HEK293 (cell line): ENCODE data around the gene ZRANB1.

Experiments used
- CTCF ChIA-PET: fragments of 350-600 bp; formaldehyde crosslinking; extraction: SDS; loops from one replicate; lab custom pipeline; 2021; ENCODE audit warnings: antibody characterized with exemption; lab: Yijun Ruan, JAX
- POLR2A ChIA-PET: fragments of 300-600 bp; formaldehyde crosslinking; extraction: SDS; loops from one replicate; lab custom pipeline; 2020; ENCODE audit warnings: antibody characterized with exemption, inconsistent platforms; lab: Yijun Ruan, JAX
- H3K27ac ChIP-seq: fragments of 200-500 bp; sonication (Bioruptor generic); 2 replicates; pipeline ENCODE4 v1.5.1; 2014; ENCODE audit warnings: low read depth, low read length, control low read depth, inconsistent platforms; ENCODE audit errors: extremely low read depth
- H3K36me3 ChIP-seq, 2 experiments: fragments of 200-500 bp in 1 of 2; sonication (Bioruptor generic) in 1 of 2; 1 replicate in 1 of 2; 2 replicates in 1 of 2; pipeline ENCODE4 v1.5.1; 2014 to 2017; ENCODE audit warnings: inconsistent platforms in 2 of 2, low read length in 2 of 2; ENCODE audit not compliant: control insufficient read depth in 2 of 2, insufficient read depth in 1 of 2
- H3K4me1 ChIP-seq: fragments of 200-500 bp; sonication (Bioruptor generic); 2 replicates; pipeline ENCODE4 v1.5.1; 2014; ENCODE audit warnings: mild to moderate bottlenecking, low read length, inconsistent platforms; ENCODE audit not compliant: control insufficient read depth, insufficient read depth
- H3K4me3 ChIP-seq: 2 replicates; pipeline ENCODE4 v1.5.1; 2011; ENCODE audit warnings: low read depth, mild to moderate bottlenecking, control low read depth, low read length, moderate library complexity
- H3K9me3 ChIP-seq: fragments of 200-500 bp; sonication (Bioruptor generic); 2 replicates; pipeline ENCODE4 v1.5.1; 2014; ENCODE audit warnings: low read depth, low read length, inconsistent platforms; ENCODE audit not compliant: control insufficient read depth, insufficient read depth
- EGR2 ChIP-seq: fragments of 450-650 bp; formaldehyde crosslinking; IDR thresholded peaks from 2 replicates; pipeline ENCODE4 v1.5.1; 2016; ENCODE audit warnings: low read depth, missing biosample characterization, missing genetic modification characterization
- PRDM2 ChIP-seq: fragments of 450-650 bp; formaldehyde crosslinking; IDR thresholded peaks from 2 replicates; pipeline ENCODE4 v1.5.1; 2016; ENCODE audit warnings: missing biosample characterization, missing genetic modification characterization, borderline replicate concordance
- SCRT2 ChIP-seq: fragments of 450-650 bp; formaldehyde crosslinking; IDR thresholded peaks from 2 replicates; pipeline ENCODE4 v1.5.1; 2016; ENCODE audit warnings: missing biosample characterization, missing genetic modification characterization
- TSHZ1 ChIP-seq: fragments of 450-650 bp; formaldehyde crosslinking; IDR thresholded peaks from 2 replicates; pipeline ENCODE4 v1.5.1; 2016; ENCODE audit warnings: missing biosample characterization, missing genetic modification characterization, borderline replicate concordance
- ZBTB17 ChIP-seq: fragments of 450-650 bp; formaldehyde crosslinking; IDR thresholded peaks from 2 replicates; pipeline ENCODE4 v1.5.1; 2016; ENCODE audit warnings: missing biosample characterization, missing genetic modification characterization
- ZBTB49 ChIP-seq: fragments of 450-650 bp; formaldehyde crosslinking; IDR thresholded peaks from 2 replicates; pipeline ENCODE4 v1.5.1; 2016; ENCODE audit warnings: missing biosample characterization, missing genetic modification characterization, low read depth
- ZNF175 ChIP-seq: fragments of 450-650 bp; formaldehyde crosslinking; IDR thresholded peaks from 2 replicates; pipeline ENCODE4 v1.5.1; 2016; ENCODE audit warnings: missing biosample characterization, missing genetic modification characterization
- ZNF19 ChIP-seq: fragments of 450-650 bp; formaldehyde crosslinking; IDR thresholded peaks from 2 replicates; pipeline ENCODE4; 2016; ENCODE audit warnings: missing biosample characterization, missing genetic modification characterization, low read depth
- ZNF211 ChIP-seq: fragments of 450-650 bp; formaldehyde crosslinking; IDR thresholded peaks from 2 replicates; pipeline ENCODE4 v1.5.1; 2016; ENCODE audit warnings: low read depth, missing biosample characterization, missing genetic modification characterization
- ZNF423 ChIP-seq: fragments of 450-650 bp; formaldehyde crosslinking; IDR thresholded peaks from 2 replicates; pipeline ENCODE4 v1.5.1; 2016; ENCODE audit warnings: missing biosample characterization, missing genetic modification characterization
- ZNF433 ChIP-seq: fragments of 450-650 bp; formaldehyde crosslinking; IDR thresholded peaks from 2 replicates; pipeline ENCODE4 v1.5.1; 2016; ENCODE audit warnings: missing biosample characterization, missing genetic modification characterization, low read depth
- ZNF48 ChIP-seq: fragments of 450-650 bp; formaldehyde crosslinking; IDR thresholded peaks from 2 replicates; pipeline ENCODE4 v1.5.1; 2016; ENCODE audit warnings: missing biosample characterization, missing genetic modification characterization
- ZNF514 ChIP-seq: fragments of 450-650 bp; formaldehyde crosslinking; IDR thresholded peaks from 2 replicates; pipeline ENCODE4 v1.5.1; 2016; ENCODE audit warnings: missing biosample characterization, missing genetic modification characterization
- ZSCAN23 ChIP-seq: fragments of 450-650 bp; formaldehyde crosslinking; IDR thresholded peaks from 2 replicates; pipeline ENCODE4 v1.5.1; 2016; ENCODE audit warnings: missing biosample characterization, missing genetic modification characterization
- TF ChIP-seq, protein P1 (sequence below): fragments of 450-650 bp; formaldehyde crosslinking; IDR thresholded peaks from 2 replicates; pipeline ENCODE4 v1.5.0; 2017; ENCODE audit warnings: missing biosample characterization, missing genetic modification characterization, borderline replicate concordance

The ZRANB1 gene

DNA sequence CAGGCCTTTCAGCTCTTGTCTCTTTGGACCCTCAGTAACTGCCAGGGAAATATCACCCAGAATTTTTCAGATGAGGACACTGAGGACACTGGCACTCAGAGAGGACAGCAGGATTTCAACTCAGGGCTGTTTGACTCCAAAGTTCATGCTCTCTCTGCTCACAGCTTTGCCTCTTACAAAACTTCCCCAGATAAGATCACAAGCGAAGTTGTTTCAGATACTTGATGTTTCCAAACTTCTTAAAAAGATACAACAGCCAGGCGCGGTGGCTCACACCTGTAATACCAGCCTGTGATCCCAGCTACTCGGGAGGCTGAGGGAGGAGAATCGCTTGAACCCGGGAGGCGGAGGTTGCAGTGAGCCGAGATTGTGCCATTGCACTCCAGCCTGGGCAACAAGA is 32.4 kb upstream of the ZRANB1 start (continued):
- TF ChIP-seq, protein P1, sequence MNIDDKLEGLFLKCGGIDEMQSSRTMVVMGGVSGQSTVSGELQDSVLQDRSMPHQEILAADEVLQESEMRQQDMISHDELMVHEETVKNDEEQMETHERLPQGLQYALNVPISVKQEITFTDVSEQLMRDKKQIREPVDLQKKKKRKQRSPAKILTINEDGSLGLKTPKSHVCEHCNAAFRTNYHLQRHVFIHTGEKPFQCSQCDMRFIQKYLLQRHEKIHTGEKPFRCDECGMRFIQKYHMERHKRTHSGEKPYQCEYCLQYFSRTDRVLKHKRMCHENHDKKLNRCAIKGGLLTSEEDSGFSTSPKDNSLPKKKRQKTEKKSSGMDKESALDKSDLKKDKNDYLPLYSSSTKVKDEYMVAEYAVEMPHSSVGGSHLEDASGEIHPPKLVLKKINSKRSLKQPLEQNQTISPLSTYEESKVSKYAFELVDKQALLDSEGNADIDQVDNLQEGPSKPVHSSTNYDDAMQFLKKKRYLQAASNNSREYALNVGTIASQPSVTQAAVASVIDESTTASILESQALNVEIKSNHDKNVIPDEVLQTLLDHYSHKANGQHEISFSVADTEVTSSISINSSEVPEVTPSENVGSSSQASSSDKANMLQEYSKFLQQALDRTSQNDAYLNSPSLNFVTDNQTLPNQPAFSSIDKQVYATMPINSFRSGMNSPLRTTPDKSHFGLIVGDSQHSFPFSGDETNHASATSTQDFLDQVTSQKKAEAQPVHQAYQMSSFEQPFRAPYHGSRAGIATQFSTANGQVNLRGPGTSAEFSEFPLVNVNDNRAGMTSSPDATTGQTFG (tag by site-specific recombination), result no peak
- TF ChIP-seq TSHZ1 (no peak), ZNF175 (tag by site-specific recombination) (no peak)

DNA sequence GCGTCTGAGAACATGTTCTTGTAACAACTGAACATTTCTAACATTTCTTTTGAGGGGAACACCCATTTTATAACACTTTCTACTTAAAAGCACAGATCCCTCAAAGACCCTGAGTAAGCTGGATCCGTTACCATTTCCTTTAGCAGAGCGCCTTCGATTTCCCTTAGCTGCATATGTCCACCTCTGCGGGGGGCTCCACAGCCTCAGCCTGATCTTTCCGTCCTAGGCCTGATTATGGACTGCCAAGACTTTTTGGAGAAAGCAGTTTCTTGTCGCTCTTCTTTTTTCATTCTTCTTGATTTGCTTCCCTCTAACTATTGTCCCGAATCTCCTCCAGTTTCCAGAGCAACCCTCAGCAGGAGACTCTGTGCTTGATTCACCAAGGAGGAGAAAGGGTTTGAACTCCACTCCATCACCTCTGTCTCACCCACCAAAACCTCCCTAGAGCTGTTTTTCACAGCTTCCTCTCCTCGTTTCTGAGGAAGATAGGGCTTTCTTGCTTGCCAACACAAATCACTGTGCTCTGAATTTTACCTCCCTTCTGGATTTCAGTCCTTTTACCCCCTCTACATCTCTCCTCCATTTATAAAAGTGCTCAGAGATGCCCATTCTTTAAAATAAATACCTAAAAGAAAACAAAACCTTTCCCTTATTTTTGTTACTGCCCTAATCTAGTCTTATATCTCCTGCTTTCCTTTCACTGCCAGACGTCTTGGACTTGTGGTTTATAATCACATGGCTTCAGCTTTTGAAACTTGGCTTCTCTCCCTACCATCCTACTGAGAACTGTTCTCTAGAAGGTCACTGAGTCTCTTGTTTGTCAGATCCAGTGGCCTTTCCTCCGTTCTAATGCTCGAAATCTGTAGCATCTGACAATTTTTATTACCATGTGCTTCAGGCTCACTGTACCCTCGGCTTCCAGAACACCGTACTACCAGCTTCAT is 30.5 kb upstream of the ZRANB1 start:
- ChIA-PET POLR2A (no interaction called here), CTCF (interaction anchor here (0.6 kb wide), 1 partner anchor 21 kb away, joined by 5 read pairs; no protein-coding TSS in a partner anchor)
- Histone ChIP-seq H3K36me3 (no peaks in the 10 kb centered on the region), H3K9me3 (no peaks in the 10 kb centered on the region), H3K4me3 (no peak overlapping the region), H3K27ac (no peak overlapping the region), H3K4me1 (no peaks in the 10 kb centered on the region; the same call in 1 of the 2 replicates)
- TF ChIP-seq ZBTB17 (tag by site-specific recombination) (peak; percentile 28), ZNF19 (tag by site-specific recombination) (no peak)

DNA sequence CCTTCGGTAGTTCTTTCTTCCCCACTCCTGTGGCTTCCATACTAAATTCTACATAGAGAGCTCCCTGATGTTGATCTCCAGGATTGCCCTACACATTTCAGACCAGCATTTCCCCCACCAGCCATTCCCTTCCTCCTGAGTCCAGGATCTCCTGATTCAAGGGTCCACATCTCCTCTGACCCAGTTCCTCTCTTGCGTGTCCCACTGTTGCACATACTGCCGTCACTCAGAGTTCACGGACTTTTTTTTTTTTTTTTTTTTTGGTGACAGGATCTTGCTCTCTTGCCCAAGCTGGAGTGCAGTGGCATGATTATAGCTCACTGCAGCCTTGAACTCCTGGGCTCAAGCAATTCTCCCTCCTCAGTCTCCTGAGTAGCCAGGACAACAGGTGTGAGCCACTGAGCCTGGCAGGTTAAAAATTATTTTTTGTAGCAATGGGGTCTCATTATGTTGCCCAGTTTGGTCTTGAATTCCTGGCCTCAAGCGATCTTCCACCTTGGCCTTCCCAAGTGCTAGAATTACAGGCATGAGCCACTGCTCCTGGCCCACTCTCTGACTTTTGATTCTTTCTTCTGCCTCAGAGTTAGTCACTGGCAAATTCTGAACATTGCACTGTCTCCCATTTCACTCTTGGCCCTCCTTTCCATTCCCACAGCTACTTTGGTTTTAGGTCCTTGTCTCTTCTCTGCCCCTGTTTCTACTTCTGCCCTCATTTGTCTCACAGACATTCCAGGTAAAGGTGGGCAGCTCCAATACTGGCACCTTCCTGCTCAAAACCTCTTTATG is 29.6 kb upstream of the ZRANB1 start:
- H3K4me1 ChIP-seq, result no peaks in the 10 kb centered on the region; the same call in 1 of the 2 replicates
- no peaks in the 10 kb centered on the region for H3K9me3 ChIP-seq
- ChIA-PET CTCF (interaction anchor here (0.6 kb wide), 1 partner anchor 170 kb away, joined by 3 read pairs; no protein-coding TSS in a partner anchor), POLR2A (no interaction called here)
- H3K4me3 ChIP-seq, result no peak overlapping the region
- H3K36me3 ChIP-seq, result no peaks in the 10 kb centered on the region
- H3K27ac ChIP-seq, result no peak overlapping the region
- TF ChIP-seq SCRT2 (tag by site-specific recombination), result 0 out of 2 replicates have a peak, but pooled peaks have one; percentile 26
- TF ChIP-seq PRDM2 (tag by site-specific recombination), result no peak
- no peak for TF ChIP-seq ZNF48 (tag by site-specific recombination)
- no peak for TF ChIP-seq ZNF423
- TF ChIP-seq ZNF514 (tag by site-specific recombination), result no peak
- no peak for TF ChIP-seq ZSCAN23 (tag by site-specific recombination)
- TF ChIP-seq EGR2 (tag by site-specific recombination), result no peak
- no peak for TF ChIP-seq ZBTB49 (tag by site-specific recombination)
- TF ChIP-seq ZNF433 (tag by site-specific recombination), result no peak
- TF ChIP-seq ZNF211 (tag by site-specific recombination), result no peak
